MM.1S (cell line): Measurements from ENCODE around the gene ALOX15.

Source experiments
- DNase-seq: peaks from one replicate; pipeline ENCODE4 v3.0.0-alpha.2; 2015
- H2AFZ ChIP-seq: fragments of 300-600 bp; sonication (generic); 2 replicates; pipeline ENCODE4 v1.6.0; 2016; ENCODE audit warnings: antibody characterized with exemption, low read length
- H3F3A ChIP-seq: fragments of 300-600 bp; sonication (generic); 2 replicates; pipeline ENCODE4 v1.6.1; 2016; ENCODE audit warnings: mild to moderate bottlenecking, antibody characterized with exemption, low read length, moderate library complexity, mixed read lengths; ENCODE audit not compliant: insufficient read depth
- H3K27ac ChIP-seq: fragments of 300-600 bp; sonication (generic); 2 replicates; pipeline ENCODE4 v1.5.1; 2016; ENCODE audit warnings: mild to moderate bottlenecking, low read length
- H3K27me3 ChIP-seq: fragments of 300-600 bp; sonication (generic); replicated peaks from 2 replicates; pipeline ENCODE4 v1.6.0; 2016; ENCODE audit warnings: low read length; ENCODE audit not compliant: insufficient read depth
- H3K36me3 ChIP-seq: fragments of 300-600 bp; sonication (generic); replicated peaks from 2 replicates; pipeline ENCODE4 v1.6.1; 2016; ENCODE audit warnings: mild to moderate bottlenecking, low read length, mixed read lengths; ENCODE audit not compliant: insufficient read depth
- H3K4me1 ChIP-seq: fragments of 300-600 bp; sonication (generic); 2 replicates; pipeline ENCODE4 v1.6.1; 2016; ENCODE audit warnings: low read length, mixed read lengths
- H3K4me2 ChIP-seq: fragments of 300-600 bp; sonication (generic); 2 replicates; pipeline ENCODE4 v1.6.0; 2016; ENCODE audit warnings: low read depth, low read length
- H3K4me3 ChIP-seq: fragments of 300-600 bp; sonication (generic); 2 replicates; pipeline ENCODE4 v1.5.1; 2016; ENCODE audit warnings: low read length, mixed read lengths
- H3K79me2 ChIP-seq: fragments of 300-600 bp; sonication (generic); 2 replicates; pipeline ENCODE4 v1.6.1; 2016; ENCODE audit warnings: mixed run types, low read length, mixed read lengths
- H3K9ac ChIP-seq: fragments of 300-600 bp; sonication (generic); 2 replicates; pipeline ENCODE4 v1.6.1; 2016; ENCODE audit warnings: low read length, mixed read lengths
- H3K9me2 ChIP-seq: fragments of 300-600 bp; sonication (generic); replicated peaks from 2 replicates; pipeline ENCODE4 v1.6.1; 2016; ENCODE audit warnings: mild to moderate bottlenecking, low read length, mixed read lengths; ENCODE audit not compliant: insufficient read depth
- H3K9me3 ChIP-seq: fragments of 300-600 bp; sonication (generic); replicated peaks from 2 replicates; pipeline ENCODE4 v1.6.1; 2016; ENCODE audit warnings: mild to moderate bottlenecking, low read length, mixed read lengths; ENCODE audit not compliant: insufficient read depth
- H4K20me1 ChIP-seq: fragments of 300-600 bp; sonication (generic); 2 replicates; pipeline ENCODE4 v1.6.1; 2016; ENCODE audit warnings: mild to moderate bottlenecking, low read length, moderate library complexity, mixed read lengths; ENCODE audit not compliant: insufficient read depth
- EZH2 ChIP-seq: fragments of 300-600 bp; sonication (generic); optimal IDR thresholded peaks from 2 replicates; pipeline ENCODE3; 2017; ENCODE audit warnings: low read depth, mild to moderate bottlenecking, antibody characterized with exemption, low read length, mixed read lengths
- EZH2phosphoT487 ChIP-seq: fragments of 300-600 bp; sonication (generic); IDR thresholded peaks from 2 replicates; pipeline ENCODE4 v1.6.1; 2018; ENCODE audit warnings: antibody characterized with exemption, low read length
- TF ChIP-seq, protein P1 (sequence below): fragments of 300-600 bp; sonication (generic); IDR thresholded peaks from 2 replicates; pipeline ENCODE4 v1.5.1; 2016; ENCODE audit warnings: antibody characterized with exemption, low read length, mixed read lengths

ALOX15 gene

DNA sequence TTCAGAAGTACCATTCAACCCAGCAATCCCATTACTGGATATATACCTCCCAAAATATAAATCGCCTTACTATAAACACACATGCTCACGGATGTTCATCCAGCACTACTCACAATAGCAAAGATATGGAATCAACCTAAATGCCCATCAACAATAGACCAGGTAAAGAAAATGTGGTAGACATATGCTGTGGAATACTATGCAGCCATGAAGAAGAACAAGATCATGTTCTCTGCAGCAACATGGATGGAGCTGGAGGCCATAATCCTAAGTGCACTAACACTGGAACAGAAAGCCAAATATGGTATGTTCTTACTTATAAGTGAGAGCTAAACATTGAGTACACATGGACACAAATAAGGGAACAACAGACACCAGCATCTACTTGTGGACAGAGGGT is 7.8 kb downstream of the ALOX15 start:
- no peaks in the 10 kb centered on the region for H3K79me2 ChIP-seq
- no peak overlapping the region for H3K9ac ChIP-seq
- H3K27me3 ChIP-seq = peaks cover 34% of the 10 kb centered on the region
- H3K4me3 ChIP-seq = no peak overlapping the region
- H3K4me2 ChIP-seq = no peak overlapping the region
- H3K9me2 ChIP-seq = no peaks in the 10 kb centered on the region
- H3K36me3 ChIP-seq = no peaks in the 10 kb centered on the region
- H3F3A ChIP-seq = no peaks in the 10 kb centered on the region
- H3K4me1 ChIP-seq = peaks cover 4% of the 10 kb centered on the region; the same call in 1 of the 2 replicates
- H2AFZ ChIP-seq = no peak overlapping the region
- DNase-seq = no peak
- no peaks in the 10 kb centered on the region for H3K9me3 ChIP-seq
- TF ChIP-seq EZH2phosphoT487 = no peak
- TF ChIP-seq, protein P1, sequence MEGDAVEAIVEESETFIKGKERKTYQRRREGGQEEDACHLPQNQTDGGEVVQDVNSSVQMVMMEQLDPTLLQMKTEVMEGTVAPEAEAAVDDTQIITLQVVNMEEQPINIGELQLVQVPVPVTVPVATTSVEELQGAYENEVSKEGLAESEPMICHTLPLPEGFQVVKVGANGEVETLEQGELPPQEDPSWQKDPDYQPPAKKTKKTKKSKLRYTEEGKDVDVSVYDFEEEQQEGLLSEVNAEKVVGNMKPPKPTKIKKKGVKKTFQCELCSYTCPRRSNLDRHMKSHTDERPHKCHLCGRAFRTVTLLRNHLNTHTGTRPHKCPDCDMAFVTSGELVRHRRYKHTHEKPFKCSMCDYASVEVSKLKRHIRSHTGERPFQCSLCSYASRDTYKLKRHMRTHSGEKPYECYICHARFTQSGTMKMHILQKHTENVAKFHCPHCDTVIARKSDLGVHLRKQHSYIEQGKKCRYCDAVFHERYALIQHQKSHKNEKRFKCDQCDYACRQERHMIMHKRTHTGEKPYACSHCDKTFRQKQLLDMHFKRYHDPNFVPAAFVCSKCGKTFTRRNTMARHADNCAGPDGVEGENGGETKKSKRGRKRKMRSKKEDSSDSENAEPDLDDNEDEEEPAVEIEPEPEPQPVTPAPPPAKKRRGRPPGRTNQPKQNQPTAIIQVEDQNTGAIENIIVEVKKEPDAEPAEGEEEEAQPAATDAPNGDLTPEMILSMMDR = no peak
- TF ChIP-seq EZH2 = no peak
- no peaks in the 10 kb centered on the region for H4K20me1 ChIP-seq
- H3K27ac ChIP-seq = no peak overlapping the region

DNA sequence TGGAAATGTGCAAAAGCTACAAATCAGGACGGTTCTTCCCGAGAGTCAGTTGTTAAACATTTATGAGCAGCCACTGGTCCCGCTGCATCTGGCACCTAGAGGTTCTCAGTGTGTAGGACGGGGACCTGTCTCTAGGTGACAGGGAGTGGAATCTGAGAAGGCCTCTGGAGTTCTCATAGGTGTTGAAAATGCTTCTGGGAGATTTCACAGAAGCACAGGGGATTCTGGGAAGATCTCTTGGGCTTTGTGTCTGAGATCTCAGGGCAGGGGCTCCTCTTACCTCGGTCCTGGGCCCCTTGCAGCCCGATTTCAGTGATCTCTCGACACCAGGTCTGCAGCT is 8.9 kb downstream of the ALOX15 start:
- no peak for DNase-seq
- Histone ChIP-seq H3K9me3 (no peaks in the 10 kb centered on the region), H3K9me2 (no peaks in the 10 kb centered on the region), H3K9ac (no peak overlapping the region), H3F3A (no peaks in the 10 kb centered on the region), H3K27me3 (peaks cover 31% of the 10 kb centered on the region), H3K36me3 (no peaks in the 10 kb centered on the region), H3K79me2 (no peaks in the 10 kb centered on the region), H2AFZ (no peak overlapping the region), H3K4me2 (no peak overlapping the region), H3K4me3 (no peak overlapping the region), H4K20me1 (no peaks in the 10 kb centered on the region), H3K4me1 (peaks cover 4% of the 10 kb centered on the region; the same call in 1 of the 2 replicates), H3K27ac (no peak overlapping the region)
- TF ChIP-seq EZH2 (no peak), EZH2phosphoT487 (no peak)
- TF ChIP-seq, protein P1 = no peak

DNA sequence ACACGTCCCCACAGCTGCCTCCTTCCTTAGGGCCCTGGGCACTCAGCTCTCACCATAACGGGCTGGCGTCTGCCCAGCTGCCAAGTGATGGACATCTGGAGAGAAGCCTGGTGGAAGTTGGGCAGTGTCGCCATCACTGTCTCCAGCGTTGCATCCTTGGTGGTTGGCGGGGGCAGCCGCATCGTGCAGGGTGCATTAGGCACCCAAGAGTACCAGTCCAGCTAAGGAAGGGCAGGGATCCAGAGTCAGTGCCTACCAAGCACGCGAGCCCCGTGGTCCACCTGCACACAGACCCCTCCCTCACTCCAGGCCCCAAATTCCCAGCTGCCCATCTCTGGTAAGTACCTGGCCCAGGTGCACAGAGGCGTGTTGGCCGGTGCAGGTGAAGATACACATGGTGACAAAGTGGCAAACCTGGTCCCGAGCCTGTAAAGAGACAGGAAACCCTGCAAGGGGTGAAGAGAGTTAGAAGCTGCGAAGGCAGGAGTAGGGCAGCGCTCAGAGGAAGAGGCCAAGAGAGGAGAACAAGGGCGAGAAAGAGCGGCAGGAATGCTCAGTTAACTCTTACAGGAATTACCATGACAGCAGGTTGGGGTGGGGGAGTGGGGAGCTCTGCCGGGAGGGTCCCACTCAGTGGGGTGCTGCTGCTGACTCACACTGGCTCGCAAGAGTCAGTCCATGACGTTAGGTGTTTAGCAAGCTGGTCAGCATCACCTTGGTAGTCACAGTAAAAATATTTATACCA is 9.5 kb downstream of the ALOX15 start:
- Histone ChIP-seq H3K36me3 (no peaks in the 10 kb centered on the region), H3F3A (no peaks in the 10 kb centered on the region), H3K4me2 (no peak overlapping the region), H2AFZ (no peak overlapping the region), H3K79me2 (no peaks in the 10 kb centered on the region), H3K4me1 (peaks cover 4% of the 10 kb centered on the region; the same call in 1 of the 2 replicates), H3K27ac (no peak overlapping the region), H3K9me3 (no peaks in the 10 kb centered on the region), H4K20me1 (no peaks in the 10 kb centered on the region), H3K4me3 (no peak overlapping the region), H3K9ac (no peak overlapping the region), H3K27me3 (peaks cover 29% of the 10 kb centered on the region), H3K9me2 (no peaks in the 10 kb centered on the region)
- TF ChIP-seq EZH2 (no peak), EZH2phosphoT487 (no peak)
- TF ChIP-seq, protein P1 = no peak
- DNase-seq = no peak
